NK-92 (cell line): Measurements from ENCODE around the gene TEX54.
"Not testable (repeated sequence)": the region's sequence is repeated elsewhere in the genome, so short reads cannot be mapped to it uniquely, and the experiment has no call there.

Experiments
- DNase-seq: peaks from one replicate; lab custom pipeline; 2025; ENCODE audit not compliant: unreplicated experiment; lab: John Stamatoyannopoulos, UW

Gene TEX54

DNA sequence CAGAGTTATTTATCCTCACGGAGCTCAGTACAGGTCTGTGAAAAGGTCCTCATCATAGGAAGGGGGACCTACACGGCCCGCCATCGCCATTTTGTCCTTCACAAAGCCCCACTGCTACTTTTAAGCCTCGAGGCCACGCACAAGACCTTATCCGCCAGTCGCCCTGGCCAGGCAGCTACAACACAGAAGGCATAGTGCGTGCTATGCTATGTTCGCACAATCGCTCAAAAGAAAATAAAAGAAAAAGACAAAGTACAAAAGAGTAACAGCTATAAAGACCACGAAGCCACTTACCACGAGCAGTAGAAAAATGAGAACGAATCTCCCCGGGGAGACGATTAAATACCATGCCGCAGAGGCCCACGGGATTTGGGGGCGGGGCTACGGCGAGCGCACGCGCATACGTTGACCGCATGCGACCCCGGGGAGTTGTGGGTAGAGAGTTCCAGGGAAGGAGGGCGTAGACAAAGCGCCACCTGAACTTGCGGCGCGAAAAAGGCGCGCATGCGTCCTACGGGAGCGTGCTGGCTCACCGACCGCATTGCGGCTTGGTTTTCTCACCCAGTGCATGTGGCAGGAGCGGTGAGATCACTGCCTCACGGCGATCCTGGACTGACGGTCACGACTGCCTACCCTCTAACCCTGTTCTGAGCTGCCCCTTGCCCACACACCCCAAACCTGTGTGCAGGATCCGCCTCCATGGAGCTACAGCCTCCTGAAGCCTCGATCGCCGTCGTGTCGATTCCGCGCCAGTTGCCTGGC lies 23.1 kb upstream of the TEX54 start:
- peak; percentile 82 for DNase-seq

DNA sequence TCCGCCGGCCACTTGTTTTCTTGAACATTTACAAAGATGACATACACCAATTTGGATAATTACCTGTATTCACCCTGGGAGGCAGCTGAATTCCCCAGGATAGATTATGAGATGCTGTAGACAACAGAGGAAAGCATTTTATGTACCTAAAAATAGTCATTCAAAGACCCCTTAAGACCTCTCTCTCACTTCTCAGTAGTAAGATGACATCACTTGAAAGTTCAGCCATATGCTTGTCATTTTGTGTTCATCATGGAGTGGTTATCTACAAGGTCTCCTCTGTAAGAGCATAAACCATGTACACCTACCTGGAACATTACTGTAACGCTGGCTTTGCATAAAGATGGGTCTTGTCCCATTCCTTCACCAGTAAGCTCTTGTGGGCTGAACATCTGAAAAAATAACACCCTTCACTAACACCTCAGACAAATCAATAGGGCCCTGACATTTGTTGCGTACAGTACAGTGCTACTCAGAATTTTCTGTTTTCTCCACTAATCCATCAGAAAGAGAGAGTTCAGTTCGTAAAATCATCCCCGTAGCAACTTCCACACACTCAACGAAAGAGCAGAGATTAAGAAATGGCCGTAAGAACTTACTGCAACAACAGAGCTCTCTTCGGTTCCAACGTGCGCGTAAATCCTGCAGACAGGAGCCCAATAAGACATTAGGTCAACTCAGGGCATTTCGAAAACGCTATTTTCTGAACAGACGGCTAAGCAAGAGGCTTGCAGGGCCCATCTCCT lies 22.4 kb upstream of the TEX54 start:
- no peak for DNase-seq

DNA sequence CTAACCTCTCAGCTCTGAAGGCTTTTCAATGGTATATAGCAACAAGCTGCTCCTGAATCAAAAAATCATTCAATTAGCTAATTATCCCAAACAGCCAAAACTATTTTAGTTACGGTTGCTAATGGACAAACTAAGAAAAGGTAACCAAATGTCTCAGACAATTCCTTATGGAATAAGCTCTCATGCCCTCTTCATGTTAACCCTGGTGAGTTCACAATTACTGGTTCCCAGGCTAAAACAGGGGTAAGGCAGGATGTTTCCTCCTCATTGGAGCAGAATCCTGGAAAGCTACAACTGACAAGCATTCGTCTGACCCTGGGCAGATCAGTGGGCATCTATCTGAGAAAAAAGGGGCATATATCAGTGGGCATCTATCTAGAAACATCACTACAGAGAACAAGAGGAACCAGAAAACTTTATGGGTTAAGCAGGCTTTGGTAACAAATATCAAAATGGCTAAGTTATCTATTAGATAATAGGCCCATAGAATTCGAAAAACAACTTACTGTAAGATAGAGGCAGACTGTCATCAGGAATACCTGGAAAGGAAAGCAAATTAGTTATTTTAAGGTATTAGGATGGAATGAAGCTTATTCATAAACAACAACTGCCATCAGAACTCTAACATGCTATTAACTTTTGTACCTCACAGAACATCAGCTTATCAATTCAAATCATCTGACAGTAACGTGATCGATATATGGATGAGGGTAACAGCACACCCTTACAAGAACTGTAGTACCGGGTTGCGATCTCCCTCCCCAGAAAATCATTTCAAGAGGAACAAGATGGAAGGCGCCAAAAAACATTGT lies 21.6 kb upstream of the TEX54 start:
- DNase-seq = no peak

DNA sequence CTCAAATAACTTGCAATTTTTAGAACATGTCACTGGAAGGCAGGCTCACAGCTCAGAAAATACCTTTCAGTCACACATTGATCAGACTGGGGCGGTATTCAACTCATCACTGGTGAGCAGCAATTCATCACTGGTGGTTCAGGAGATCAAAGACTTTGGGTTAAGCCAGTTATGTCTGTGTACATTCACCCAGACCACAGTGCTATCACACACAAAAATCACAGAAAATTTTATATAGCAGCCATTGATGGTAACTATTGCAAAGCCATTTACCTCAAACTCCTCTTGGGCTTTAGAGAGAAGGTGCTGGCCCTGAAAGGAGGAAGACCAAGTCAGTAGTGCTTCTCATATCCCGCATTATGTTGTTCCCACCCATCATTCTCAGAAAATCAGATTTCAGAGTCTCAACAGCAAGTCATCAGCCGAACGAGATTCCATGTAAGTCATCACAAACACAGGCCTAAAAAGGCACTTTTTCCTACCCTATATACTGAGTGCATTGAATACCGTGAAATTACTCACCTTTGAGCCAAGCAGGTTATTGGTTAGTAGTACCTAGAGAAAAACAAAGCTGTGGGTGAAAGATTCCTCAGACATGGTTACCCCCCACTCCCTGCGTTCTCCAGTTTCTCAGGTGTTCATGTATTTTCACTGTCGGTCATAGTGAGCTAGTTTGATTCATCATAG lies 20.8 kb upstream of the TEX54 start:
- DNase-seq = no peak

DNA sequence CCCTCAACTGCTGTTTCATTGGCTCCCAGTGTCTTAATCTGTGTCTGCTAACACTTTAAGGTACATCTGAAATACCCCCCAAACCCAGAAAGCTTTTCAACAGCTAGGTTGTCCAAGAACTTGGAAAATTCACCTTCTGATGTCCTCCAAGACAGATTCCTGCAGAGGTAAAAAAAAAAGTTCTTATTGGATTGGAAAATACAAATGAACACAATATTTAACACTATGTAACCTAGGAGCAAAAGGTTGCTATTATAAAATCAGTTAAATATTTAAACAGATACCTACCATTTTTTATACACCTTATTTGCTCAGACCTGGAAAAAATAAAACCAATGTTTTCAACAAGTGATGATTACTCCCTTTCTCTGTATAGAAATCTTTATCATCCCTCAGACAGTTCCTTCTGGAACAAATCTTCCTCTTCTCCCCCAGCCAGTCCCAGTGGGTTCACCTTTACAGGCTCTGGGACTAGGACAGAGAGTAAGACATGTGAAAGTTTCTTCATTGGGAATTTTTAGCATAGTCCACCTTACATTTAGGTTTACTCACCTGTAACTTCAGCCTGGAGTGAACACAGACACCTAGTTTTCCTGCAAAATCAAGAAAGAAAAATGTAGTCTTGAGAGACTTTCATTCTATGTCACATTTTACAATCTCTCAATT lies 20.0 kb upstream of the TEX54 start:
- no peak for DNase-seq

DNA sequence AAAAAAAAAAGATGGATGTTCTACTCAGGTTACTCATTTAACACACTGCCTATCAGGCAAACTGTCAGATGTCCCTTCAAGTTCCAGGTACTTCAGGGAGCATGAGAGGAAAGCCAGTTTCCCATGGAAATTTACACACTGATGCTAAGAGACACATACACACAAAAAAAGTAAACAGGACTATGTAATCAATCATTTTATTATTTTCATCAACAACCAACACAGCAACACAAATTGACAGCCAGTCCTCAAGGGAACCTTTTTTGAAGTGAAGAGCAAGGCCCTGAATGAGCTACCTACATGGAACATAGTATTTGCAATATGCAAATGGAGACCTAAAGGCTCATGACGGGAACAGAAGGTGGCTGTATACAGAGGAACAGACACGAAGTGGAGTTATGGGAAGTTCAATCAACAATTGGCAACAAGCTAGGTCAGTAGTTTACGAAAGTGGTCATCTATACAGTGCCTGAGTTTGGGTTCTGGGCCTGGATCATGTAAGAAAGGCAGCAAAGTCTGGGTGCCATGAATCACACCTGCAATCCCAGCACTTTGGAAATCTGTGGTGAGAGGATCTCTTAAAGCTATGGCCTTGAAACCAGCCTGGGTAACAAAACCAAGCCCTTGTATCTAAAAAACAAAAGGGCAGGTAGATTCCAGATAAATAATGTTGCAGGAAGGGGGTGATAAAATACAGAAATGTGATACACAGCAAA lies 19.3 kb upstream of the TEX54 start:
- DNase-seq = no peak

DNA sequence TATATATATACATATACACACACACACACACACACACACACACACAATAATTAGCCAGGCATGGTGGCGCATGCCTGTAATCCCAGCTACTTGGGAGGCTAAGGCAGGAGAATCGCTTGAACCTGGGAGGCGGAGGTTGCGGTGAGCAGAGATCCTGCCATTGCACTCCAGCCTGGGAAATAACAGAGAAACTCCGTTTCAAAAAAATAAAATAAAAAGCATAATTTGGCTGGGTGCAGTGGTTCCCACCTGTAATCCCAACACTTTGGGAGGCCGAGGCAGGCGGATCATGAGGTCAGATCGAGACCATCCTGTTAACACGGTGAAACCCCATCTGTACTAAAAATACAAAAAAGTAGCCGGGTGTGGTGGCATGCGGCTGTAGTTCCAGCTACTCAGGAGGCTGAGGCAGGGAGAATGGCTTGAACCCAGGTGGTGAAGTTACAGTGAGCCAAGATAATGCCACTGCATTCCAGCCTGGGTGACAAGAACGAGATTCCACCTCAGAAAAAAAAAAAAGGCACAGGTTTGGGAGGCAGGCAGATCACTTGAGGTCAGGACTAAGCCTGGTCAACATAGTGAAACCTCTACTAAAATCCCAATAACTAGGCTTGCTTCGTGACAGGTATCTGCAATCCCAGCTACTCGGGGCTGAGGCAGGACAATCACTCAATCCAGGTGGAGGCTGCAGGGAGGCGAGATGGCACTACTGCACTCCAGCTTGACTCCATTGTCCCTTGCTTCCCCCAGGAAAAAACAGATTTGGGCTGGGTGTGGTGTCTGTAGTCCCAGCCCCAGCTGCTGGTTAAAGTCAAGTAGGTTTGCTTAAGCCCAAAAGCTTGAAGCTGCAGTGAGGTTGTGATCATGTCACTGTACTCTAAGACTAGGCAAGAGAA lies 18.5 kb upstream of the TEX54 start:
- no peak for DNase-seq

DNA sequence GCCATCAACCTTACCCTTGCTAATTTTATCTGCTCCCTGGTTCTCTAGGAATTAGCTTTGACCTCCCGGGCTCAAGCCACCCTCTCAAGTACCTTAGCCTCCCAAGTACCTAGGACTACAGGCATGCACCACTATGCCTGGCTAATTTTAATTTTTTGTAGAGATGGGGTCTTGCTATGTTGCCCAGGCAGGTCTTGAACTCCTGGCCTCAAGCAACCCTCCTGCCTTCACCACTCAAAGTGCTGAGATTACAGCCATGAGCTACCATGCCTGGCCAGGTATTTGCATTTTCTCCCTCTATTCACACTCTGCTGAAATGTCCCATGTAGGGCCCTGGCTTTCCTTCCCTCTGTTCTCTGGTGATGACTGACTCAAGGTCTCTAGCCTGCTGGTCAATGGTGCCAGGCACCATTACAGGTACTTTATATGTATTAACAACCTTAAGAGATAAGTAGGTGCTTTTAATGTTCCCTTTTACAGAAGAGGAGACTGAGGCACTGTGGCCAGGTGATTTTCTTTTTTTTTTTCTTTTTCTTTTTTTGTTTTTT lies 15.2 kb upstream of the TEX54 start:
- DNase-seq = no peak

DNA sequence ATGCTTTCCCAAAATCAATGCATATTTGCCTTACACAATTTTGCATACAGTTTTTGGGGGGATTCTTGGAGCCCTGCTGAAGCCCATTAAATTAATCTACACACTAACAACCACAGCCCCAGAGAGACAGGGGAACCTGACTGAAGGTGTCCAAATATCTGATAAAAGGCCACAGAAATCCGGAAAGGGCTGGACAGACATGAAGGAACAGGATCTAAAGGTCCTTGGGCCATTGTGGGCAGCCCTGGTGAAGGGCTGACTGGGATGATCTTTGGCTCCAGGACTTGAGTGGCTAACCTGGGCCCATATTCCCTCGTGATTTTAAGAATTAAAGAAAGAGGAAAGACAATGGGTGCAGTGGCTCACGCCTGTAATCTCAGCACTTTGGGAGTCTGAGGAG lies 13.5 kb upstream of the TEX54 start:
- DNase-seq = no peak

DNA sequence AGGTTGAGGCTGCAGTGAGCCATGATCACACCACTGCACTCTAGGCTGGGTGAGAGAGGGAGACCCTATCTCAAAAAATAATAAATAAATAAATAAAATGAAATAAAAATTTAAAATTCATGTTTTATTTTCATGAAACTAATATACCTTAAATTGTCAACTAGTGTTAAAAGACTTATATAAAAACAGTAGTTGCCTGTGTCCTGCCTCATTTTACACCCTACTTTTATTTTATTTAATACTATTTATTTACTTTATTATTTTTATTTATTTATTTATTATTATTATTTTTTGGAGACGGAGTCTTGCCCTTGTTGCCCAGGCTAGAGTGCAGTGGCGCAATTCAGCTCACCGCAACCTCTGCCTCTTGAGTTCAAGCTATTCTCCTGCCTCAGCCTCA lies 11.5 kb upstream of the TEX54 start:
- no peak for DNase-seq

DNA sequence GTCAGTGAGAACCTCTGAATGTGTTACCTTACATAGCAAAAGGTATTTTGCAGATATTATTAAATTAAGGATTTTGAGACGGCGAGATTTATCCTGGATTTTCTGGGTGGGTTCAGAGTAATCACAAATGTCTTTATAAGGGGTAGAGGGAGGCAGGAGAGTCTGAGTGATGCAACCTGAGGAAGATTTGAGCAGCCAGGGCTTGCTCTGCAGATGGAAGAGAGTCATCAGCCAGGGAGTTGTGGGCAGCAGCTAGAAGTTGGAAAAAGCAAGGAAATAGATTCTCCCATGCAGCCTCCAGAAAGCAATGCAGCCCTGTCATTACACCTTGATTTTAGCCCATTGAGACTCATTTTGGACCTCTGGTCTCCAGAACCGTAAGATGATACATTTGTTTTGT lies 10.8 kb upstream of the TEX54 start:
- no peak for DNase-seq

DNA sequence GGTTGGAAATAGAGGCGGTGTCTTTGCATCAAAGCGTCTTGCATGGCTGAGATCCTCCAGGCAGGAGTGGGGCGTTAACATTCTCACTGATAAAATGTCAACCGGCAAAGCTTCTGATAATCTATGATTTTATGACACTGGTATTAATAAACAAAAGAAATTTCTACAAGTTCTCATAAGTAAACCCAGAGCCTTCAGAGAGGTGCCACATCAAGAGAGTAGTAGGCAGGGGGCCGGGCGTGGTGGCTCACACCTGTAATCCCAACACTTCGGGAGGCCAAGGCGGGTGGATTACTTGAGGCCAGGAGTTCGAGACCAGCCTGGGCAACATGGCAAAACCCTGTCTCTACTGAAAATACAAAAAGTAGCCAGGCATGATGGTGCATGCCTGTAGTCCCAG lies 10.2 kb upstream of the TEX54 start:
- DNase-seq = not testable (repeated sequence)

DNA sequence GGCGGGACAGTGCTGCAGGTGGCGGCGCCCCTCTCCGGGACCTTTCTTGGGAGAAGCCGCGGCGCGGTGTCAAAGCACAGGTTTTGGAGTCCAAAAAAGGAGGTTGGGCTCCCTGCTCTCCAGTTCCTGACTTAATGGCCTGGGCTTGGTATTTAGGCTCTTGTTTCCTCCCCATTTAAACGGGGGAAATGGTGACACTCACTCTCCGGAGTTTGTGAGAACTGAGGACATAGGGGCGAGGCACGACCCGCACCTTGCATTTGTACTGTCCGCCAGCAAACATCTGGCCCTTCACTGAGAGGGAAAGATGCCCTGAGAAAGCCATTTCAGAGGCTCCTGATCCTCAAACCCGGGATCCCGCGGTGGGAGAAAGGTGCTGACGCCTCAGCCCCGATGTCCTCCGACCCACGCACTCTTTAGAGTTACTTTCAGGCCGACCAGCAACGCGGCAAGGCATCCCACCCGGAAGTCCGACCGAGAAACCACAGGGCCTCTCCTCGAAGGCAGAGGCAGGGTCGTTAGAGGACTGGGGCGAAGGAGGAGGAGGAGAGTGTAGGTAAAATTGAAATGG lies 9.6 kb upstream of the TEX54 start:
- no peak for DNase-seq

DNA sequence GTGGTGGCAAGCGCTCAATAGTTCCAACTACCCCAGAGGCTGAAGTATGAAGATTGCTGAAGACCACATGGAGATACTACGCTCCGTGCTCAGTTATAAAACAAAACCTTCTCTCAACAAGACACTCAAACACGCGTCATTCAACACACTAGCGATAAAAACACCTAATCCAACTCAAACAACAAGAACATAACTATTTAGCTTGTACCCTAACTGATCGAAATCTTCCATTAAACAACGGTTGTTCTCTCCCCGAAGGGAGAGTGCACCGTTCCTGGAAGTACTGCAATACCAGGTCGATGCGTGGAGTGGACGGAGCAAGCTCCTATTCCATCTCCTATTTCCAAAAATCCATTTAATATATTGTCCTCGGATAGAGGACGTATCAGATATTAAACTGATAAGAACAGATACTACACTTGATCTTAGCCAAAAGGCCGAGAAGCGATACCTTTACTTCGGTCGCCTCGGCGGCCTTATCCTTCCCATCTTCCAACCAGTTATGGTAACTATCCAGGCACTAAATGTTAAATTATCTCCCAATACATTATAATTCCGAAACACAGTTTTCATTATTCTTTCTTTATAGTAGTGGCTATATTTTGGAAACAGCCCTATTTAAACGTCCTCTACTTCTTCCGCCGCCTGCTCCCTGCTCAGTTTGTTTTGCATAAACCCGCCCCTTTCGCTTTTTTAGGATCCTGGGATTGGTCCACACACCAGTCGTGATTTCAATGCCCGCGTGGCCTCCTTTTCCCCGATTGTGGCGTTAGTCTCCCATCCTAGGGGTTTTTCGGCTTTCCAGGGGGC lies 8.9 kb upstream of the TEX54 start:
- DNase-seq = no peak

DNA sequence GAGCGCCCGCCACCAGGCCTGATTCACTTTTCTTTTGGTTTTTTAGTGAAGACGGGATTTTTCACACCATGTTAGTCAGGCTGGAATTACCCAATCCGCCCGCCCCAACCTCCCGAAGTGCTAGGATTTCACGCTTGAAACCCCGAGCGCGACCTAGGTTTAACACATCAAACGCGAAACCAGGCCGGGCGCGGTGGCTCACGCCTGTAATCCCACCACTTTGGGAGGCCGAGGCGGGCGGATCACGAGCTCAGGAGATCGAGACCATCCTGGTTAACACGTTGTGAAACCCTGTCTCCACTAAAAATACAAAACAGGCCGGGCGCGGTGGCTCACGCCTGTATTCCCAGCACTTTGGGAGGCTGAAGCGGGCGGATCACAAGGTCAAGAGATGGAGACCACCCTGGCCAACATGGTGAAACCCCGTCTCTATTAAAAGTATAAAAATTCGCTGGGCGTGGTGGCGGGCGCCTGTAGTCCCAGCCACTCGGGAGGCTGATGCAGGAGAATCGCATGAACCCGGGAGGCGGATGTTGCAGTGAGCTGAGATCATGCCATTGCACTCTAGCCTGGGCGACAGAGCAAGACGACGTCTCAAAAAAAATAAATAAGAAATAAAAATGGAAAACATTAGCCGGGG lies 8.2 kb upstream of the TEX54 start:
- DNase-seq = not testable (repeated sequence)

DNA sequence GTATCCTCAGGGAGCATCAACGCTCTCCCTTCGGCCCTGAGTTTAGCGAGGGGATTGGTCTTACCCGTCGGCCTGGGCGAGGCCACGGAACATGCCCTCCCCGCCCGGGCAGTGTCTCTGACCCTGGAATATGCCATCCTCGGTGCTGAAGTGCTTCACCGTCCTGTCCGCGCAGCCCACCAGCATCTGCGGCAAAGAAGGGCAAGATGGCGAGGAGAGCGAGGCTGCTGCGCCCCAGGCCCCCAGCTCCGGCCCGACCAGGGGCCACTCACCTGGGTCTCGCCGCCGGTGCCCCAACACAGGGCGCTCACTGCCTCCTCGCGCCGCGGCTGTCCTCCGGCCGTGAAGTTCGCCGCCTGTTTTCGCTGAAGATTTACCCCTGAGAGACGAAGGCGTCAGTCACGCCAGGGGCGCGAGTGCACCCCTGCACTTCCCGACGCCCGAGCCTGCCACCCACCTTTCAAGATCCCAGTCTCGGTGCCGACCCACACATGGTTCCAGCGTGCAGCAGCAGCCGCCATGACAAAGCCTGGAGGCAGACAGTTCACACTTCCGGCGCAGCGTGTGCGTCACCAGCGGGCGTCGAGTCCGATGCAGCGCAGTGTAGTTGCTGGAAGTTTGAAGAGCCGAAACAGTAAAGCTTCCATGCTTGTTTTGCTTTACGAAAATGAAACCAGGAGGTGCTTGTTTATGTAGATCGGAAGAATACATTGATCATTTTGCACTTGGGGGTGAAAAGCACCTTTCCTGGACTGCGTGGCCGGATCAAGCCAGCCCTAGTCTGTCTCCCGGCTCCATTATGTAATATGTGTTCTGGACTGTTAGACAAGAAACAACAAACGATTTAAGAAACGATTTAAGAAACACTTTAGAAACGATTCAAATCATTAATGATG lies 6.7 kb upstream of the TEX54 start, which contains the start of gene WDR74:
Gene WDR74 (minus strand): TSS at position 541 of the 896 bp plus-strand sequence. CDS start 20 bp downstream, at position 521.
- DNase-seq = peak; percentile 50
